Thoracic aorta (tissue), 2 donors: ENCODE results near the gene TIMP4. TPM values are rescaled to one million over a fixed set of nuclear protein-coding genes. Genes with fewer than 3 reads are reported as not detected.
A peak's percentile ranks its signal among the peaks of the same experiment; 100 is the strongest.

Source experiments
- ATAC-seq: fragments of 150-250 bp; one replicate; pipeline ENCODE4 v1.8.0; 2017; ENCODE audit warnings: low read depth; ENCODE audit not compliant: insufficient number of reproducible peaks, low FRiP score
- DNase-seq: peaks from one replicate; pipeline ENCODE4 v3.0.0-alpha.2; 2020; ENCODE audit warnings: low spot score
- H3K27ac ChIP-seq, 2 donors: fragments of 200-600 bp; sonication (generic); 1 replicate in 1 of 2; 2 replicates in 1 of 2; pipeline ENCODE4 v1.5.1; 2016; ENCODE audit warnings: mild to moderate bottlenecking in 2 of 2, moderate library complexity in 2 of 2
- H3K27me3 ChIP-seq: fragments of 200-600 bp; sonication (generic); replicated peaks from 2 replicates; pipeline ENCODE4 v1.6.0; 2016; ENCODE audit warnings: mild to moderate bottlenecking; ENCODE audit not compliant: insufficient read depth
- H3K36me3 ChIP-seq: fragments of 200-600 bp; sonication (generic); one replicate; pipeline ENCODE4 v1.5.1; 2016
- H3K4me1 ChIP-seq, 2 donors: fragments of 200-600 bp; sonication (generic); 1 replicate in 1 of 2; 2 replicates in 1 of 2; pipeline versions ENCODE4 v1.5.1 to v1.6.0; 2016; ENCODE audit warnings: low read depth in 2 of 2, mild to moderate bottlenecking in 1 of 2; ENCODE audit not compliant: control insufficient read depth in 1 of 2
- H3K4me3 ChIP-seq: fragments of 200-600 bp; sonication (generic); 2 replicates; pipeline ENCODE4 v1.5.1; 2016; ENCODE audit warnings: mild to moderate bottlenecking
- H3K9me3 ChIP-seq: fragments of 200-600 bp; sonication (generic); 2 replicates; pipeline ENCODE4 v1.5.1; 2016
- total RNA-seq, 2 donors: library from RNA; depleted of rRNA; stranded (reverse); fragments of >200 nt; gene quantifications; one replicate each; pipeline versions ENCODE4 v1.1.0 to v1.2.3, GENCODE V29; 2016
- TF ChIP-seq, protein P1 (sequence below): fragments of 200-600 bp; sonication (generic); IDR thresholded peaks from one replicate; pipeline ENCODE4 v1.5.1; 2019; ENCODE audit warnings: antibody characterized with exemption

The TIMP4 gene
- total RNA-seq, 2 donors from 2014 or later, result 56.7 to 73.9 TPM

DNA sequence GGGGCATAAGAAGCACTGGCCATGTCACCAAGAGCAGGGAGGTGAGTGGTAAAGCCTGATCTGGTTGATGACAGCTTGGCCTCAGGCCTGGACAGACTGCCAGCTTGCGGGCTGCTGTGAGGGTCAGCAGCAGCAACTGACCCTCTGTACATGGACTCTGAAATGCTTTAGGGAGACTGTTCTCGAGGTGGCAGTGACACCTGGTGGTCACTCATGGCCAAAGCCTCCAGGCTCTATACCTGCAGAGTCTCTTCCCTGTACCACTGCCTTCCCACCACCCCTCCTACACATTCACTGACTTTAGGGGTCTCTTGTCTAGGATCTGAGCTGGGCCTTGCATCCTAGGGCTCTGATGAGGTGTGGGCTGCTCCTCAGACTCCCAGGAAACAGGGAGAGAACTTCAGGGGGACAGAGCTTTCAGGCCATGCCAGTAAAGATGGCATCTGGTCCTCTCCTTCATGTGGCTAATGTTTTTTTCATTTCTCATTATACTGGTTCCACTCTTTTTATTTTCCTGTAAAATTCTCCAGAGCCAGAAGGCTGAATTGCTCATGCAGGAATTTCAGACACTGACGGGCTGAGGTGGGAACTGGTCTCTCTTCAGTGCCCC is 17.2 kb upstream of the TIMP4 start:
- no peaks in the 10 kb centered on the region for H3K27me3 ChIP-seq
- H3K27ac ChIP-seq, result no peak overlapping the region
- no peak for DNase-seq
- TF ChIP-seq, protein P1, sequence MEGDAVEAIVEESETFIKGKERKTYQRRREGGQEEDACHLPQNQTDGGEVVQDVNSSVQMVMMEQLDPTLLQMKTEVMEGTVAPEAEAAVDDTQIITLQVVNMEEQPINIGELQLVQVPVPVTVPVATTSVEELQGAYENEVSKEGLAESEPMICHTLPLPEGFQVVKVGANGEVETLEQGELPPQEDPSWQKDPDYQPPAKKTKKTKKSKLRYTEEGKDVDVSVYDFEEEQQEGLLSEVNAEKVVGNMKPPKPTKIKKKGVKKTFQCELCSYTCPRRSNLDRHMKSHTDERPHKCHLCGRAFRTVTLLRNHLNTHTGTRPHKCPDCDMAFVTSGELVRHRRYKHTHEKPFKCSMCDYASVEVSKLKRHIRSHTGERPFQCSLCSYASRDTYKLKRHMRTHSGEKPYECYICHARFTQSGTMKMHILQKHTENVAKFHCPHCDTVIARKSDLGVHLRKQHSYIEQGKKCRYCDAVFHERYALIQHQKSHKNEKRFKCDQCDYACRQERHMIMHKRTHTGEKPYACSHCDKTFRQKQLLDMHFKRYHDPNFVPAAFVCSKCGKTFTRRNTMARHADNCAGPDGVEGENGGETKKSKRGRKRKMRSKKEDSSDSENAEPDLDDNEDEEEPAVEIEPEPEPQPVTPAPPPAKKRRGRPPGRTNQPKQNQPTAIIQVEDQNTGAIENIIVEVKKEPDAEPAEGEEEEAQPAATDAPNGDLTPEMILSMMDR, result peak; percentile 91
- H3K36me3 ChIP-seq, result no peaks in the 10 kb centered on the region
- peaks cover 6% of the 10 kb centered on the region for H3K9me3 ChIP-seq
- peaks cover 29 to 43% of the 10 kb centered on the region in 2 donors for H3K4me1 ChIP-seq
- ATAC-seq, result no peak
- H3K4me3 ChIP-seq, result no peak overlapping the region

DNA sequence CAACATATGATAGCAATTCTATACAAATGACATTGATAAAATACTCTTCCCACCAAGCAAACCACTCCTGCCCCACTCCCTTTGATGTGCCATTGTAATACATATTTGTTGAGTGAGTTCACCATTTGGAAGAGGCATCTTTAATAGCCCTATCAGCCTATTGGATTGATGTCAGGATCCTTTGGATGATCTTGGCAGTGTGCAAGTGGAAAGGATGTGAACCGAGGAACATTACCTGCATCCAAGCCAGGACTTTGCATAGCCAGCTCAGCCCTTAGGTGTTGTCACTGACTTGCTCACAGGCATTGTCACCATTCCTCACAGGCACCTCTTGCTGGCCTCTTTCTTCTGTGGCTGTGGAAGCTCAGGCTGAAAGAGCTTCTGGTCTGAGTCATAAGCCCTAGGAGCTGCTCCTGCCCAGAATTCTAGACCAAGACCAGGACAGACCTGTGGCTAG is 16.5 kb upstream of the TIMP4 start:
- no peak for ATAC-seq

DNA sequence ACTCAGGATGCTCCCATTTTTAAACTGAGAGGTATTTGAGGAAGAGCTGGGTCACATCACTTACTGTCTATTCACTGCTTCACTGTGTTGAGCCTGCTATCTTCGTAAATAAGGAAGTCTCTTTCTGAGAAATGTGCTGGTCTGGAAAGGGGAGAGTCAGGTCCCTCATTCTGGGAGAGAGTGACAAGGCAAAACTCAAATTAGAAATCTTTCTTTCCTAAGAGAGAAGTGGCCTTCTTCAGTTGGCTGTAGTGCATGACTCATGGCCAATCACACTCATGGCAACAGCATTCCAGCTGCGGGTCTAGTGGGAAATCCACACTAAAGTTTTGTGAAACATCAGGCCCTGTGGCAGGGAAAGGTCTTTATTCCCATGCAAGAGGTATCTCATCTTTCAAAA is 11.5 kb upstream of the TIMP4 start:
- DNase-seq (no peak), ATAC-seq (peak; percentile 53)
- TF ChIP-seq, protein P1, result no peak
- Histone ChIP-seq H3K9me3 (peaks cover 6% of the 10 kb centered on the region), H3K27ac (peak overlapping the region in 1 of 2 donors; percentile 8), H3K27me3 (no peaks in the 10 kb centered on the region), H3K36me3 (no peaks in the 10 kb centered on the region), H3K4me3 (no peak overlapping the region), H3K4me1 (peaks cover 0 to 1% of the 10 kb centered on the region in 2 donors)

More for the DNA sequence above, 16.5 kb upstream of the TIMP4 start:
- H3K27me3 ChIP-seq, result no peaks in the 10 kb centered on the region
- no peaks in the 10 kb centered on the region for H3K36me3 ChIP-seq
- TF ChIP-seq, protein P1, result no peak
- peaks cover 24 to 37% of the 10 kb centered on the region in 2 donors for H3K4me1 ChIP-seq
- H3K27ac ChIP-seq, result peak overlapping the region in 1 of 2 donors; percentile 44
- DNase-seq, result no peak
- peaks cover 6% of the 10 kb centered on the region for H3K9me3 ChIP-seq
- H3K4me3 ChIP-seq, result no peak overlapping the region

DNA sequence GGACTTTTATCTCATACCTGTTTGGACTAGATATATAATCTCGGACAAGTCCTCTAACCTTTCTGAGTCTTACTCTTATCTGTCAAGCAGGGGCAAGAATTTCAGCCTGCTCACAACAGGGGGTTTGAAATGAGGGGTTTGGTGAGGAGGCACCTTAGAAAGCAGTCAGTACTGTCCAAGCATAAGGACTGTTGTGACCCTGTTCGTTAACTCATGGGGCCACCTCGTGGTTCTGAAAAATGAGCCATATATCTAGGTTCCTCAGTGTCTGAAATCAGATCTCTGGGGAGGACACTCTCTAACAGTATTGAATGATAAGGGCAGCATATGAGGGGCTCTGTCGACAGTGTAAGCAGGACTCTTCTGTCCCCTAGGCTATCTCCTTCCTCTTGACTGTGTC is 7.2 kb upstream of the TIMP4 start:
- Histone ChIP-seq H3K9me3 (no peaks in the 10 kb centered on the region), H3K27ac (no peak overlapping the region), H3K27me3 (no peaks in the 10 kb centered on the region), H3K4me3 (no peak overlapping the region), H3K4me1 (no peaks in the 10 kb centered on the region), H3K36me3 (no peaks in the 10 kb centered on the region)
- TF ChIP-seq, protein P1, result no peak
- DNase-seq, result no peak
- no peak for ATAC-seq

DNA sequence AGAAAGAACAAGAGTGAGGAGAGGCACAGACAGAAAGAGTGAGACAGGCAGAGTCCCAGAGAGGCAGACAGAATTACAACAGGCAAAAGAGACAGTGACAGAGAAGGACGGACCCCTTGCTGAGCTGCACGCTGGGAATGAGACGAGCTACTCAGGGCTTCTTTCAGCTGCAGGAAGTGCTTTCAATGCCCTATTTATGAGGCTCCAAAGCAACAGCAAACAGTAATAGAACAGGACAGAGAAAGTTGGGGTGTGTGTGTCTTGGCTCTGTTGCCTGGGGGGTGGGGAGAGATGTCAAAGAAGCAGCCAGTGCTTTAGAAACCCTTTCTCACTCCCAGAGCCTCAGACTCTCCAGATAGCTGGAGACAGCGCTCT is 502 bp upstream of the TIMP4 start:
- peaks cover 27 to 52% of the 10 kb centered on the region in 2 donors for H3K4me1 ChIP-seq
- H3K4me3 ChIP-seq, result peak overlapping the region; percentile 73
- DNase-seq (no peak), ATAC-seq (peak; percentile 6)
- TF ChIP-seq, protein P1, result no peak
- peak overlapping the region; percentile 52 to 66 for H3K27ac ChIP-seq
- no peaks in the 10 kb centered on the region for H3K27me3 ChIP-seq
- peaks cover 7% of the 10 kb centered on the region for H3K36me3 ChIP-seq
- no peaks in the 10 kb centered on the region for H3K9me3 ChIP-seq
